ENCODE measurements around the gene SLC25A34. TPM values are rescaled to one million over a fixed set of nuclear protein-coding genes. Genes with fewer than 3 reads are reported as not detected.

Gene SLC25A34
- total and polyA plus RNA-seq, 2 of the 13 experiments (the other 11 are each of a cell fraction or from before 2014, with no cell fraction given) = 0.13 to 0.18 TPM

DNA sequence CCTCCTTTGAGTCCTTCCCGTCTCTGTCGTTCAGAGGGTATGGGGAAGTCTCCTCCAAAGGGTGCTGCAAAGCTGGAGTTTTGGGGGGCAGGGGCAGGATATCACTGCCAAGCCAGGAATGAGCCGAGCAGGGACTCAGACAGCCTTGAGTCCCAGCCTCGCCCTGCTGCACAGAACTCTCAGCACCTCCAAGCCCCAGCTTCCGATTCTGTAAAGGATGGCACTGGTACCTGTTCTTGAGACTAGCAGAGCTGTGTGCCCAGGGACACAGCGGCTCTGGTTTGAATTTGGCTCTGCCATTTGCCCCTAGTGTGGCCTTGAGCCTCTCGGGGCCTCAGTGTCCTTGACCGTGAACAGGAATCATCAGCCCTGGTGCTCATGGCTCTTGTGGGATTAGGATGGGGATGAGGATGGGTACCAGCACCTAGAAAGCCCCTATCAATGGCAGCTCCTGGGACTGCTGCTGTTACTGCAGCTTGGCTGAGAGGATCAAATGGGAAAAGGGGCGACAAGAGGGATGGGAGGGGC lies 21.0 kb downstream of the SLC25A34 start (continued):
- TF ChIP-seq THAP9 (CRISPR knock-in tag; IDR thresholded peaks at IDR 0.05; ENCODE audit: borderline replicate concordance) = no peak
- TF ChIP-seq ZNF75D (CRISPR knock-in tag; IDR thresholded peaks at IDR 0.05; ENCODE audit: borderline replicate concordance) = no peak
- no peak for TF ChIP-seq KLF13 (CRISPR knock-in tag; IDR thresholded peaks at IDR 0.05)
- 0 out of 2 replicates have a peak, but pooled peaks have one; percentile 8 for TF ChIP-seq UBTF (CRISPR knock-in tag; IDR thresholded peaks at IDR 0.05)
- TF ChIP-seq ZNF546 (CRISPR knock-in tag; conservative IDR thresholded peaks at IDR 0.05) = no peak
- TF ChIP-seq, protein P1, sequence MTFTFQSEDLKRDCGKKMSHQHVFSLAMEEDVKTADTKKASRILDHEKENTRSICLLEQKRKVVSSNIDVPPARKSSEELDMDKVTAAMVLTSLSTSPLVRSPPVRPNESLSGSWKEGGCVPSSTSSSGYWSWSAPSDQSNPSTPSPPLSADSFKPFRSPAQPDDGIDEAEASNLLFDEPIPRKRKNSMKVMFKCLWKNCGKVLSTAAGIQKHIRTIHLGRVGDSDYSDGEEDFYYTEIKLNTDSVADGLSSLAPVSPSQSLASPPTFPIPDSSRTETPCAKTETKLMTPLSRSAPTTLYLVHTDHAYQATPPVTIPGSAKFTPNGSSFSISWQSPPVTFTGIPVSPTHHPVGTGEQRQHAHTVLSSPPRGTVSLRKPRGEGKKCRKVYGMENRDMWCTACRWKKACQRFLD (CRISPR knock-in tag; IDR thresholded peaks at IDR 0.05; ENCODE audit: borderline replicate concordance) = no peak
- TF ChIP-seq, protein P2, sequence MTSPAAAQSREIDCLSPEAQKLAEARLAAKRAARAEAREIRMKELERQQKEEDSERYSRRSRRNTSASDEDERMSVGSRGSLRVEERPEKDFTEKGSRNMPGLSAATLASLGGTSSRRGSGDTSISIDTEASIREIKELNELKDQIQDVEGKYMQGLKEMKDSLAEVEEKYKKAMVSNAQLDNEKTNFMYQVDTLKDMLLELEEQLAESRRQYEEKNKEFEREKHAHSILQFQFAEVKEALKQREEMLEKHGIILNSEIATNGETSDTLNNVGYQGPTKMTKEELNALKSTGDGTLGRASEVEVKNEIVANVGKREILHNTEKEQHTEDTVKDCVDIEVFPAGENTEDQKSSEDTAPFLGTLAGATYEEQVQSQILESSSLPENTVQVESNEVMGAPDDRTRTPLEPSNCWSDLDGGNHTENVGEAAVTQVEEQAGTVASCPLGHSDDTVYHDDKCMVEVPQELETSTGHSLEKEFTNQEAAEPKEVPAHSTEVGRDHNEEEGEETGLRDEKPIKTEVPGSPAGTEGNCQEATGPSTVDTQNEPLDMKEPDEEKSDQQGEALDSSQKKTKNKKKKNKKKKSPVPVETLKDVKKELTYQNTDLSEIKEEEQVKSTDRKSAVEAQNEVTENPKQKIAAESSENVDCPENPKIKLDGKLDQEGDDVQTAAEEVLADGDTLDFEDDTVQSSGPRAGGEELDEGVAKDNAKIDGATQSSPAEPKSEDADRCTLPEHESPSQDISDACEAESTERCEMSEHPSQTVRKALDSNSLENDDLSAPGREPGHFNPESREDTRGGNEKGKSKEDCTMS (CRISPR knock-in tag; conservative IDR thresholded peaks at IDR 0.05) = no peak
- no peak for TF ChIP-seq GLI4 (CRISPR knock-in tag; IDR thresholded peaks at IDR 0.05; ENCODE audit: borderline replicate concordance)
- TF ChIP-seq ZNF367 (CRISPR knock-in tag; IDR thresholded peaks at IDR 0.05; ENCODE audit: borderline replicate concordance) = no peak
- TF ChIP-seq SNAPC2 (CRISPR knock-in tag; IDR thresholded peaks at IDR 0.05) = no peak
- 0 out of 2 replicates have a peak, but pooled peaks have one; percentile 21 for TF ChIP-seq NR2F6 (IDR thresholded peaks at IDR 0.05)
- TF ChIP-seq NR2F6 (CRISPR knock-in tag; IDR thresholded peaks at IDR 0.05) = 0 out of 2 replicates have a peak, but pooled peaks have one; percentile 41
- no peak for TF ChIP-seq FOSL1 (CRISPR knock-in tag; IDR thresholded peaks at IDR 0.05; ENCODE audit: borderline replicate concordance)
- TF ChIP-seq AKAP8 (CRISPR knock-in tag; IDR thresholded peaks at IDR 0.05) = no peak
- no peak for TF ChIP-seq ZFP36 (IDR thresholded peaks at IDR 0.05; ENCODE audit: borderline replicate concordance, low read depth, low read length, partially characterized antibody)
- no peak for TF ChIP-seq NFATC3 (CRISPR knock-in tag; IDR thresholded peaks at IDR 0.05)
- TF ChIP-seq SRSF9 (IDR thresholded peaks at IDR 0.05; ENCODE audit: borderline replicate concordance, insufficient read depth, low read depth, low read length, poor library complexity, severe bottlenecking) = no peak
- no peak for TF ChIP-seq JUNB (CRISPR knock-in tag; IDR thresholded peaks at IDR 0.05; ENCODE audit: borderline replicate concordance)
- no peak for TF ChIP-seq TEAD3 (CRISPR knock-in tag; optimal IDR thresholded peaks at IDR 0.05; ENCODE audit: borderline replicate concordance)
- TF ChIP-seq ELF4 (CRISPR knock-in tag; IDR thresholded peaks at IDR 0.05; ENCODE audit: borderline replicate concordance) = no peak
- peak; percentile 64 for TF ChIP-seq BCL6 (CRISPR knock-in tag; IDR thresholded peaks at IDR 0.05)
- TF ChIP-seq MEIS2 (CRISPR knock-in tag; IDR thresholded peaks at IDR 0.05) = no peak
